ENCODE data around the gene UQCC2.

- no peak for TF ChIP-seq SUZ12 (IDR thresholded peaks at IDR 0.05)
- no peak for TF ChIP-seq SP1 (IDR thresholded peaks at IDR 0.05)
- TF ChIP-seq CTBP1 (IDR thresholded peaks at IDR 0.05; ENCODE audit: borderline replicate concordance) = no peak
- TF ChIP-seq LEF1 (IDR thresholded peaks at IDR 0.05; ENCODE audit: borderline replicate concordance) = no peak
- TF ChIP-seq TARDBP (IDR thresholded peaks at IDR 0.05) = no peak
- no peak for TF ChIP-seq FOXA1 (IDR thresholded peaks at IDR 0.05)
Observed at GRCh38 chr6:33711140-33712129, at the start of gene UQCC2.
